ENCODE measurements around the gene GSE1.

Gene GSE1

DNA sequence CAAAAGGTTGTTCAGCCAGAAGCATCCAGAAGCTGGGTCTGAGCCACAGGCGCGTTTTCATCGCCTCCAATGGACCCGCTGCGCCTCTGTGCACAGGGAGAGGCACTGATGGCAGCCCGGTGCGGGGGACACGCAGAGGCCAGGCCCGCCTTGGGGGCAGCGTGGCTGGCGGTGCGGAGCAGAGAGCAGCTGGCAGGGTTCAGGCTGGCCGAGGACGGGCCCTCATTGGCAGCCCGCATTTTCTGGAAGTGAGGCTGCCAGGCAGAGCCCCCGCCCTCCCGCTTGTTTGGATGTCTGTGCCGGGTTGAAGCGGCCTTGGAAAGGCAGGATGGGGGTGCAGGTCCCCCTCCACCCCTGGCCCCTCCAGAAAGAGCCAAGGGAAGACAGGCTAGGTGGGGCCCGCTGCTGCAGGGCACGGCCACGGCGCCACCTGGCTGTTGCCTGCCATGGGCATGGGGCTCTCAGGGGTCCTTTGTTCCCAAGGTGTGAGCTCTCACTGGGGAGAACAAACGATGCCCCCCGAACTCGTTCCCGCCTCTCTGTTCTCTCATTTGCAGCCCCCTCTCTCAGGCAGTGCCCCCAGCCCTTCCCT lies 18.8 kb downstream of the GSE1 start:
- no peak for DNase-seq (ENCODE audit: low read depth in 2 of 2)

DNA sequence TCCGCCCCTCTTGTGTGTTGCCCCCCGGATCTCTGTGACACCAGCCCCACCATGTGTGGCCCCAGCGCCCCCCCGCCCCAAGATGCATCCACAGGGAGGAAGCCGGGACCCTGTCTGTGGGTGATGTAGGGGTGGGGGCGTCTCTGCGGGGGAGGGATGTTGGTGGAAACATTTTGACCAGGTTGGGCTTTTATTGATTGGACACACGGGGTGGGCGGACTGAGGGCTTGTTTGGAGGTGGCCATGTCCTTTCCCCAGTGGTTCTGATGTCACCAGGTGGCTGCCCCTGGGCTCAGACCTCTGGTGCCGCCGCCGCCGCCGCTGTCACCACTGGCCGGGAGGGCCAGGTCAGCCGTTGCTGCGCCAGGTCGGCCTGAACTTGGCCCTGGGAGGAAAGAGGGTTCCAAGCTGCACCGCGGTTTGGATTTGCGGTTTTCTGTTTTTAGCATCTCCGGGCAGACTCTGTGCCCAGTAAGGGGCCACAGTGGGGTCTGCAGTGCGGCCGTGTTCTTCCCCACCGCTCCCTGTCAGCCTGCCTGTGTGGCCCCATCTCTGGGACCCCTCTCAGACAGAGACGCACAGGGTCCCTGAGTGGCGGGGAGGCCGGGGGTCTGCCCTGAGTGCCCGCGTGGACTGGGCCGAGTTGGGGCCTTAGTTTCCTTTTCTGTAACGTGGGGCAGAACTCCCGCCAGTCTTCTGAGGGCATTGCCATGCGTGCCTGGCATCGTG lies 19.8 kb downstream of the GSE1 start:
- DNase-seq (ENCODE audit: low read depth in 2 of 2) = no peak

DNA sequence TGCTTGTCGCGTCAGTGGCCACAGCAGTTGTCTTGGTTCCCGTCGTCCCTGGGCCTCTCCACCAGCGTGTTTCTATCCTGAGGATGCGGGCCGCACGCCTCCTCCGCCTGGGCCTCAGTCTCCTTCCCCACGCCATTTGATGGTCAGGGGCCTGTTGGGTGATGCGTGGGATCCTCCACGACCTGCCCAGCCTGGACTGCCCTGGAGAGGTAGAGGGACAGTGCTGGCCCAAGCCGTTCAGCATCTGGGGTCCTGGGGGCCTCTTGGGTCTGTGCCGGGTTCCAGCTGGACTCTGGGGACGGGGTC lies 20.3 kb downstream of the GSE1 start:
- DNase-seq (ENCODE audit: low read depth in 2 of 2) = no peak

DNA sequence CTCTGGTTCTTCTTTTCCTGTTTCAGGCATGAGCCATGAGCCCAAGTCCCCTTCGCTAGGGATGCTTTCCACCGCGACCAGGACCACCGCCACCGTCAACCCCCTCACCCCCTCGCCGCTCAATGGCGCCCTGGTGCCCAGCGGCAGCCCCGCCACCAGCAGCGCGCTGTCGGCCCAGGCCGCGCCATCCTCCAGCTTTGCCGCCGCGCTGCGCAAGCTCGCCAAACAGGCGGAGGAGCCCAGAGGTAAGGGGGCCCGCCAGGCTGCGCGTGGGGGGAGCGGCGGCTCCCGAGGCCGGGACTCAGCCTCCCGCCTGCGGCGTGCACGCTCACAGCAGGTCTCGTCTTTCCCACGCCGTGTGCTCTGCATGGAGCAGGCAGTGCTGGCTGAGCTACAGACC lies 20.8 kb downstream of the GSE1 start:
- DNase-seq (ENCODE audit: low read depth in 2 of 2) = no peak

DNA sequence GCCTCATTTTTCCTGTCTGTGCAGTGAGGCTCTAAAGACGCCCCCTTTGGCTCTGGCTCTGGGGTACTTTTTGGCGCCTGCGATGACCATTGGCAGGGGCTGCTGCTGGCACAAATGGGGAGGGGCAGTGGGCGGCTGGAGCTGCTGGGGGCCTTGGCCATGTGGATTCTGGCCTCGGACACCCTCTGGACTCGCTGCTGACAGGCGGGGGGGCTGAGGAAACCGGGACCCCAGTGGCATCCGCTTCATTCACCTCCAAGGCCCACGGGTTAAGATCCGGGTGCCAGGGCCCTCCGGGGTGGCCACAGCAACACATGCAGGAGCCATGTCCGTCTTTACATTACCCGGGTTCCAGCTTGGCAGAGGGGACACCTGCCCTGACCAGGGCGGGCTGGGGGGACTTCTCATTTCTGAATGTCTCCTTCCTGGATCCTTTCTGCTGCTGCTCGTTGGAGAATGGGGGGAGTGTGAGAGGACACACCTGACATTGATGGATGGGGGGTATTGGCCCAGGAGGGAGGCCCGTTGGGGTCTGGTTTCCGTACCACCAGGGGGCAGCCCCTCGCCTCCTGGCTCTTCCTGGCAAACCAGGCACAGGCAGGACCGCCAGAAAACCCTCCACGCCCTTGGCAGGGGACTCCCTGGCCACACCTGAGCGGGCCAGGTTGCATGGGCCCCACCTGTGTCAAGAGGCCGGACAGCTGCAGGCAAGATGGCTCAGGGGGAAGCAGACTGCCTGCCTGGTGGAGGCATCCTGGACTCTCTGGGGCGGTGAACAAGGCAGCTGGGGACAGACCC lies 21.8 kb downstream of the GSE1 start:
- no peak for DNase-seq (ENCODE audit: low read depth in 2 of 2)

DNA sequence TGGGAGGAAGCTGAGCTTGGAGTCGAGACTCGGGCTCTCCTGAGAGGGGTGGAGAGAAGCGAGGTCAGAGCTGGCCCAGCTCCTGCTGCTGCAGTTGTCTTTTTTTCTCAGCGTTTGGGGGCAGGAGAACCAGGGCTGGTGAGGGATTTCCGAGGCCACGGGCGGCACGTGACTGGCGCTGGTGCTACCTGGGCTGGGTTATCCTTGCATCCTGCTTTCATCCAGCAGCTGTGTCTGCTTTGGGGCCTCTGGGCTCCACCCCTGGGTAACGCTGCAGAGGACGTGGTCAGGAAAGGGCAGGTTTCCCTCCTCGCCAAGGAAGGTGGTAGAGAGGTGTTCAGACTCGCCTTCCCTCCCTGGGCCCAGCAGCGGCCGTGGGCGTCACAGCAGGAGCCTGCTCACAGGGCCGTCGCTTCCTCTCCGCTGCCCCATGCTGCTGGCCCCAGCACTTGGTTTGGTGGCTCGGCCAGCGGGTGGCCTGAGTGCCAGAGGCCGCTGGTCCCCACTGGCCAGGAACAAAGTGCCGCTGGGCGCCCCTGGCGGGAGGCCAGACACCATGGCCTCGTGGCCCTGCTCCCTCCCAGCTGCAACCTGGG lies 22.5 kb downstream of the GSE1 start:
- DNase-seq (ENCODE audit: low read depth in 2 of 2) = no peak

DNA sequence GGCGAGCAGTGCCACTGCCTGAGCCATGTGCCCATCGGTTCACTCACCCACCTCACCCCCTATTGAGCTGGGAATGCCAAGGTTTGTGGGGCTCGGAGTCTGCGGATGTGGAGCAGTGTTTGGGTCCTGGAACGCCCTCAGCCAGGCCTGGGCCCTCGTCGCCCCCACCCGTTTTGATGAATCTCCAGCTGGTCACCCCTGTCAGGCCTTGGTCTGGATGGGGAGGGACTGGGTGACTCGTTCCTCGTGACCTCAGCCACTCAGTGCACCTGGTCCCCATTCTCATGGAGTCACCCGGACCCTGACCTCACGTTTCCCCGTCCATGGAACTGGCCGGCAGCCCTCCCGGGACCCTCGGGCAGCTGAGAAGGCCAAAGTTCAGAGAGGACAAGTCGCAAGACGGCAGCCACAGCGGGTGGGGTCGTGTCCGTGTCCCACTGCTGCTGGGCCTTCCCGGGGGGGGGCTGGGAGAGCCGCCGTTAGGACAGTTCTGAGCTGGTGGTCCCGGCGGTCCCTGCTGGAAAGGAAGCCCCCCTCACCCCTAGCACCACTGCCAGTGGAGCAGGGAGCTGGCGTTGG lies 23.2 kb downstream of the GSE1 start:
- DNase-seq (ENCODE audit: low read depth in 2 of 2) = no peak

DNA sequence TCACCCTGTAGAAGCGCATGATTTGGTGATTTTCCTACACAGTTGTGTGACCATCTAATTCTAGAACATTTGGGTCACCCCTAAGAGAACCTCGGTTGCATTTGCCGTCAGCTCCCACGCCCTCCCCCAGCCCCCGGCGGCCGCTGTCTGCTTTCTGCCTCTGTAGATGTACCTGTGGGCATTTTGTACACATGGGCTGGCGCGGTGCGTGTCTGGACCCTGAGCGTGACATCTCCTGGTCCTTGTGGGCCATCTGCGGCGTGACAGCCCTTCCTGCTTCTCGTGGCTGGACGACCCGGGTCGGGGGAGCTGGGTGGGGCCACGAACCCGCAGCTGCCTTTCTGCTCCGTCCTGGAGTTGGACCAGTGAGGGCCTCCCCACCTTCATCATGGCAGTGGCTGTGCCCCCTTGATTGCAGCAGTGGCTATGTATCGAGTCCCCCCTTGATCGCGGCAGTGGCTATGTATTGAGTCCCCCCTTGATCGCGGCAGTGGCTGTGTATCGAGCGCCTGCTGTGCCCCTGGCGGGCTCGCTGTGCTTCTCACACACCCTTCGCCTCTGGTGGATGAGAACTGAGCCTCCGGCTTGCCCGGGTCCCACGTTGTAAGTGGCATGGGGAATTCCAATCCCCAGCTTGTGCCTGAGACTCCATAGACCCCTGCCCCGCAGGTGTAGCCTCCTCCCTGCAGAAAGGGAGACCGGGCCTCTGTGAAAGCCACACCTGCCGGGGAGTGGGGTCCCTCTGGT lies 24.1 kb downstream of the GSE1 start:
- DNase-seq (ENCODE audit: low read depth in 2 of 2) = no peak

DNA sequence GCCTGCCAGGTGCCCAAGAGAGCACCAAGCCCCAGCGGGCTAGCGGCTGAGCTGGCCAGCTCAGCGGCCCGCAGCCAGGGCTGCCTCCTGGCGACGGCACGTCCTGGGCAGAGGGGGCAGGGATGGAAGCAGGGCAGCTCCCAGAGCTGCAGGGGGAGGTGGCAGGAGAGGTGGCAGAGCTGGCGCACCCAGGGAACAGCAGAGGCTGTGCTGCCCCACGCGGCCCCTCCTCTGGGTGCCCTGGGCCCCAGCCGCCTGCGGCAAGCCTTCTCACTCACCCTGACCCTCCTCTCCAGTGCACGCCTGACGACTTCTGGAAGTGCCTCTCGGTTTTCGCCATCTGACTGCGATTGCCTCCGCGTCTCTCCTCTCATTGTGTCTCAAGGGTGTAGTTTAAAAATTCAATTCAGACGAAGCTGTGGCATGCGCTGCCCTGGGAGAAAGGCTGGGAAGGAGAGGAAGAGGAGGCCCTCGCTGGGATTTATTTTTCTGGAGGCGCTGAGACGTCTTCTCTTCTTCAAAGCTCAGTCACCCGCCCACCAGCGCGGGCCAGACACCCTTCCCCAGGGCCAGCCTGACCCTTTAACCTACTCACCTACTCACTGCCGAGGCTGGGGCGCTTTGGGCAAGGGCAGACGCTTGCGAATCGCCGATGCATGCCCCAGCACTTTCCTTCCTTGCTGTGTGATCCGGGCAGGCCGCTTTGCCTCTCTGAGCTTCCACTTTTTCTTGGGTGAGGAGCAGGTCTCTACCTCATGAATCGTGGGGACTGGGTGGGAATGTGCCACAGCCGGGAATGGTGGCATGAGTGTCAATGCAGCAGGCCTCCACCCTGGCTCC lies 24.9 kb downstream of the GSE1 start:
- DNase-seq (ENCODE audit: low read depth in 2 of 2) = no peak

DNA sequence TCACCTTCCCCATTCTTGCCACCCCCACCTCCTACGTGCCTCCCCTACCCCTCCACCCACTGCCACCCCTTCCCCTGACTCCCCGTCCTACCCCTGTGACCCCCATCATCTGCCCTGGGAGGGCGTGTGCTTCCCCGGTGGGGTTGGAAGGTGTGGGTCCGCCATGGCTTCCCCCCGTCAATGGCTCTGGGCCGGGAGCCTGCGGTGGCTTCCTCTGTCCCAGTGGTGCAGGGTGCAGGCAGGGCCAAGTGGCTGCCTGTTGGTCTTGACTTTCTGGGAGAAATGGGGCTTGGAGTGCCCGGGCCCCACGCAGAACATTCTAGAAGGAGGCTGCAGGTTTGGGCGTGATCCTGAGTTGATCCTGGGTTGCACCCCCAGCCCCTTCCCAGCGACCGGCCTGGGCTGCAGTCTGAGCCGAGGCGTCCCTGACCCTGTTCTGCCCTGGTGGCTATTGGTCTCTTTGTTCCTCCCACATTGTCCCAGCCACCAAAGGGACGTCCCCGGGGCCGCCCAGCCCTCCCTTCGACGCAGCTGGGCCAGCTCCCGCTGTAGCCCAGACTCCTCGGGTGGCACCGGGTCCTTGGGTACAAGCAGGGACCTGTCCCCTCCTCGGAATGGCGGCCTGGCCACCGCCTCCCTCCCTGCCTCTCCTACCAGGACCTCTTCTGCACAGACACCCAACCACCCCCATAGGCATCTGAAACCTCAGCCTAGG lies 25.7 kb downstream of the GSE1 start:
- no peak for DNase-seq (ENCODE audit: low read depth in 2 of 2)

DNA sequence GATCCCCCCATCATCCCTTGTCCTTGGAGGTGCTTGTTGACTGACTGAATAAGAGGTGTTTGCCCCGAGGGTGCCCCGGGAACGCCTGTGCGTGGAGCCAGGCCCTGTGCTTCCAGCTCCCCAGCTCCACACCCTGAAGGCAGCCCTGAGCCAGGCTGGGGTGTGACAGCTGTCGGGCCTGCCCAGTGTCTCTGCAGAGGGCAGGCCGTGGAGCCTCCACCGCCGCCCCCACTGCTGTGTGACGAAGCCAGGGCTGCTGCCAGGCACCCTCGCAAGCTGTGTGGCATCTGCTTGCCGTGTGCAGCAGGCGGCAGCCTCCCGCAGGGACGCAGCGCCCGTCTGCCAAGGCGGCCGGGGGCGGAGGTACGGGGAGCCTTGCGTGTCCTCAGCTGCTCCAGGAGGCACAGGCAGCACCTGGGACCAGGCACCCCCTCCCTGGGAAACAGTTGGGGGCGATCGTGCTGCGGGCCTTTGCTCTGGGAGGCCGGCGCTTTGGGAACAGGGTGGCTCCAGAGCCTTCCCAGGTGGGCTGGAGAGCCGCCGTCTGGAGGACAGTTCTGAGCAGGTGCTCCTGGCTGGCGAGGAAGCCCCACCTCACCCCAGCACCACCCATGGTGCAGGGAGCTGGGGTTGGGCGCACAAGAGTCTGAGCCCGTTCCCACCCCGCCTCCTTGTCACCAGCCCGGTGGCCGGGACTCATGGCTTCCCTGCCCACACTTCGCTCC lies 26.6 kb downstream of the GSE1 start:
- DNase-seq (ENCODE audit: low read depth in 2 of 2) = no peak

DNA sequence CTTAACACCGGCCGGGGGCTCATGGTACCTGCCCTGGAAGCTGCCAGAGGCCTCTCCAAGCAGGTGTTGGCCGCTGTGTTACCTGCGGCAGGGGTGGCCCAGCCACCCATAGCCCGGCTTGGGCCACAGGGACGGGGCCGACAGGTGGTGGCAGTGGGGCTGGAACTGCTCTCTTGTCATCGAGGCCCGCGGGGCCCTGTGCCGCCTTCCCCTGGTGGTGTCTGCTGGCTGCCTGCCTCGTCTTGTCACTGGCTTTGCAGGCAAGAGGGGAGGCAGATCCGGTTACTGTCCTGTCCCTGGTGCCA lies 27.1 kb downstream of the GSE1 start:
- DNase-seq (ENCODE audit: low read depth in 2 of 2) = no peak

DNA sequence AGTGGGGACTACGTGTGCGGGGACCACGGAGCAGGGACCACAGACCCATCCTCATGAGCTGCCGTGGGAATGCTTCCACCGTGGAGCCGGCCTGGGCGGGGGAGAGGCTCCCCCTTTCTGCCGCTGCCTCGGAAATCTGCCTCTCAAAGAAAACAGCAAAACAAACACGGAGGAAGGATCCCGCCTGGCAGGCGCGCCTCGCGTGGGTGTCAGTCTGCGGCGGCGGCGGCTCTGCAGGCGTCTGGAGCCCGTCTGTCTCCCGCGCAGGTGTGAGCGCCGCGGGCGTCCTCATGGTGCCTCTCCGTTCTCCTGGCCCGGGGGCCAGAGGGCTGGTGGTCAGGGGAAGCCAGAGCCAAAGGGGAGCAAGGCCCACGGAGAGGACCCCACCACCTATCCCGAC lies 27.5 kb downstream of the GSE1 start:
- no peak for DNase-seq (ENCODE audit: low read depth in 2 of 2)

DNA sequence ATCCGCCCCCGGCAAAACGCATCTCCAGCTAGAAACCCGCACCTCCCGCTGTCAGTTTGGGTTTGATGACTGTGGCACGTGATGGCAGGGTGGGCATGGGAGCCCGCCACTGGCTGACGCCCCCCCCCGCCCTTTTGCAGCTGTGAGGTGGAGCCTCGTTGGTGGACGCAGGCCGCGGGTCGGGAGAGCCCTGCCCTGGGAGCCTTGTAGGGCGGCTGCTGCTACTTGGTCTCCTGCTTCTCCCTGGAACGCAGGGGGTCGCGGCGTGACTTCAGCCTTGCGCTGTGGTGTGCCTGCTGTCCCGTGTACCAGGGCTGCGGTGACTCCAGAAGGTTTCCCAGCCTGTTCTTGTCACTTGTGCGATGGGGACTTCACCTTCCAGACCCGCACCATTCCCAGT lies 28.2 kb downstream of the GSE1 start:
- DNase-seq (ENCODE audit: low read depth in 2 of 2) = no peak

DNA sequence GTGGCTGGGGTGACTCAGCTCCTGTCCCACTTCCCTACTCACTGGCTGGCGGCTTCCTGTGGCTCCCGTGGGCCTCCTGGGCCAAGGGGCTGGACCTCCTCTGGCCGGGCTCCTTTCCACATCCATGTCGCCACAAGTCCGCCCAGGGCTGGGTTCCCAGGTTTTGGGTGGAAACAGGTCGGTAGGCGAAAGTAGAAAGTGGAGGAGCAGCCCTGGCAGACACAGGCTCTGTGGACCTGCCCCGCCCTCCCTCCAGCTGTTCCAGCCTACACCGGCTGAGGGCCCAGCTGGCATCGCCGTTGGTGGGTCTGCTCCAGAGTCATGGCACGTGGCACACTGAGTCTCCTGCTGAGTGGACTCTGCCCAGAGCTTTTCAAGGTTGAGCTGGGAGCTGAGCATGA lies 28.7 kb downstream of the GSE1 start:
- no peak for DNase-seq (ENCODE audit: low read depth in 2 of 2)

DNA sequence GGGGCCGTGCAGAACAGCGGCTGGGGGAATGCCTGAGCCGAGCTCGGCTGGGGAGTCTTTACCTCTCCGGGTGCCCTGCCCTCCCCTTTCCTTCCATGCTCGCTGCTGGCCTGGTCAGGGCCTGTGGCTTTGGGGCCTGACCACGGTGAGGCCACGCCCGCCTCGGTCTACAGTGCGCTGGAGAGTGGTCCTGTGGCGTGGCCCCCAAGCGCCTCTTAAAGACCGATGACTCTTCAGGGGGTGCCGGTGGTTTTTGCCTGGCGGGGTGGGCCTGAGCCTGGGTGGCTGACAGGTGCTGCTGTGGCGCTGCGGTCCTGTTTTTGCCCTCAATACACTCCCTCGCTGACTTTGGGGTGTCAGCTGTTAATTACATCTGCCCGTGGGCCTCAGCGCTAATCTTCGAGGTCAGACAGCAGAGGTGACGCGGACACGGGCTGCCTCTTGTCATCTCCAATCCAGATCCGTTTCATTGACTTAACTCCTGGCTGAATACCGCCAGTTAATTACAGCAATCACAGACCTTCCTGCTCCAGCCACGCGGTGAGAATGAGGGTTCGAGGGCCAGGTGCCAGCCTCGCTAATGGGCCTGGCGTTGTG lies 29.7 kb downstream of the GSE1 start:
- DNase-seq (ENCODE audit: low read depth in 2 of 2) = no peak

DNA sequence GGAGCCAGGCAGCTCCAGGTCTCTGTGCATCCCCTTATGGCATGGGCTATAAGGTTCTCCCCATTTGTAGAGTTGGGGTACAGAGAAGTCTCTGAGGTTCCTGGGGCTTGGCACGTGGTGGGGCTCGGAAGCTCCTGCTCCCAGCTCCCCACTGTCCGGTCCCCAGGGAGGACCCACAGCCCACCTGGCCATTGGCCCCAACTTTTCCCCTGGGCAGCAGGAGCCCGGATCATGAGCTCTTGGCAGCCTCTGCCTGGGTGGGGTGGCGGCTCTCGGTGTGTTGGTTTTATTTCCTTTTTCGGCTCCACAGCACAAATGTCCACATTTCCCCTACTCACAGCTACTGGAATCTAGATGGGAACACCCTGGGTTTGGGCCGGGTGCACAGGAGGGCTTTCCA lies 30.5 kb downstream of the GSE1 start:
- no peak for DNase-seq (ENCODE audit: low read depth in 2 of 2)

DNA sequence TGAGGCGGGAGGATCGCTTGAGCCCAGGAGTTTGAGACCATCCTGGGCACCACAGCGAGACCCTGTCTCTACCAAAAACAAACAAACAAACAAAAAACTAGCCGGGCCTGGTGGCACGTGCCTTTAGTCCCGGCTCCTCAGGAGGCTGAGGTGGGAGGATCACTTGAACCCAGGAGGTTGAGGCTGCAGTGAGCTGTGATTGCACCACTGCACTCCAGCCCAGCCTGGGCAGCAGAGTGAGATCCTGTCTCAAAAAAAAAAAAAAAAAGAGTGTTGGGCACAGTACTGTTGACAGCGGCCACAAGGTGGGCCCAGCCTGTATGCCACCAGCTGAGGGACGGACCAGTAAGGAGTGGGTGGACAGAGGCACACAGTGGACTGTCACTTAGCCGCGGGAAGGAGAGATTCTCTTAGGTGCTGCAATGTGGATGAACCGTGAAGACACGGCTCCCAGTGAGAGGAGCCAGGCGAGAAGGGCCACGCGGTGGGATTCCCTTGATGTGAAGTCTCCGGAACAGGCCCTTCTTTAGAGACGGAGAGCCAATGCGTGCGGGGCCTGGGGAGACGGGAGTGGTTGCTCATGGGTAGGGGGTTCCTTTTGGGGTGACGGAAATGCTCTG lies 31.1 kb downstream of the GSE1 start:
- DNase-seq (ENCODE audit: low read depth in 2 of 2) = no peak

DNA sequence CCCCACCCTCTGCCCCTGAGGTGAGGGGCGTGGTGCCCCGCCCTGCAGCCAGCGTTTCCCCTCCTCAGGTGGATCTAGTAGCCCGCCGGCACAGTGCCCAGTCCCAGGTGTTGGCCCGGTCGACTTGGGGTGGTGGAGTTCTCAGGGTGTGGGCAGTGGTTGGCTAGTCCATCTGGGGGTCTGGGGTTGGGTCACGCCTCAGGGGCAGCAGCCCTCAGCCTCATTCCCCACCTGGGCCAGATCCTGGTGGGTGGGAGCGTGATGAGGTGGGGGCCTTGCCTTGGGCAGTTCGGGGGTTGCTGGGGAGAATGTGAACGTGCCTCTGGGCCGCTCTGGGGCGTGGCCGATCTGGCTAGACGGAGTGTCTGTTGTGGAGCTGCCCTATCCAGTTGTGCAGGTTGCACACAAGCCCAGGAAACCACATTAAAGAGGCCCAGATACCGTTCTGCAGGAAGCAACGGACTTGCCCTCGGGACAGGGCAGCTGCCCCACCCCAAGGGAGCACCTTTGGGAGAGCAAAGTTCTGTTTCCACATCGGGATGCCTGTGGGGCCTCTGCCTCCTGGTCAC lies 32.0 kb downstream of the GSE1 start:
- no peak for DNase-seq (ENCODE audit: low read depth in 2 of 2)
